ENCODE results near the gene MYL4. TPM values are rescaled to one million over a fixed set of nuclear protein-coding genes. Genes with fewer than 3 reads are reported as not detected.

Gene MYL4
- total and polyA plus RNA-seq, 2 of the 8 experiments (the other 6 are each of a cell fraction or from before 2014, with no cell fraction given) = 0.12 TPM; not detected in 1

DNA sequence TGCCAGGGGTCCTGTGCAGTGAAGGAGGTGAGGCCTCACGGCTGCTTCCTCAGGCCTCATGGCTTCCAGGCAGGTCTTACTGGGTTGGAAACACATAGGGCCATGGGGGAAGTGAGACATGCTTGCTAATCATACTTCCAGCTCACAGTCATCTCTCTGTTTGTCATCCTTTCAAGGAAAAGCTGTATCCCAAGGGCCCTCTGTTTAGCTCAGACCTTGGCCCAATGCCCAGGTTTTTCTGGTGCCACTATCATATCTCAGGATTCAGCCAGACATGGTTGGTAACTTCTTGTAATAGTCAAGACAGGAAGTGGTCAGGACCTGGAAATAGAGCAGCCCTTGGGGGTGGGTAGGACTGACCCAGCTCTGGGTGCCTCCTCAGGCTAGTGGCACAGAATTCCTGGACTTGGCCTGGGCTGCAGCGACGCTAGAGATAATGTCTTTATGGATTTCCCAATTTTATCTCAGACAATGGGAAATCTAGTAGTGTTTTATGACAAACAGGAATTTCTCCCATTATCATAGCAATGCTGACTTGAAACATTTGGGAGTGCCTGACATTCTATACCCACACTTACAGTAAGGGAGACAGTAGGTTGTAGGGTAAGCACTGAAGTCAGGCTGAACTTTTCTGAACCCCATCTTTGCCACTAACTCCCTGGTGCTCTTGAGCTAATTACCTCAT is 31.0 kb downstream of the MYL4 start (continued):
- TF ChIP-seq, protein P1, sequence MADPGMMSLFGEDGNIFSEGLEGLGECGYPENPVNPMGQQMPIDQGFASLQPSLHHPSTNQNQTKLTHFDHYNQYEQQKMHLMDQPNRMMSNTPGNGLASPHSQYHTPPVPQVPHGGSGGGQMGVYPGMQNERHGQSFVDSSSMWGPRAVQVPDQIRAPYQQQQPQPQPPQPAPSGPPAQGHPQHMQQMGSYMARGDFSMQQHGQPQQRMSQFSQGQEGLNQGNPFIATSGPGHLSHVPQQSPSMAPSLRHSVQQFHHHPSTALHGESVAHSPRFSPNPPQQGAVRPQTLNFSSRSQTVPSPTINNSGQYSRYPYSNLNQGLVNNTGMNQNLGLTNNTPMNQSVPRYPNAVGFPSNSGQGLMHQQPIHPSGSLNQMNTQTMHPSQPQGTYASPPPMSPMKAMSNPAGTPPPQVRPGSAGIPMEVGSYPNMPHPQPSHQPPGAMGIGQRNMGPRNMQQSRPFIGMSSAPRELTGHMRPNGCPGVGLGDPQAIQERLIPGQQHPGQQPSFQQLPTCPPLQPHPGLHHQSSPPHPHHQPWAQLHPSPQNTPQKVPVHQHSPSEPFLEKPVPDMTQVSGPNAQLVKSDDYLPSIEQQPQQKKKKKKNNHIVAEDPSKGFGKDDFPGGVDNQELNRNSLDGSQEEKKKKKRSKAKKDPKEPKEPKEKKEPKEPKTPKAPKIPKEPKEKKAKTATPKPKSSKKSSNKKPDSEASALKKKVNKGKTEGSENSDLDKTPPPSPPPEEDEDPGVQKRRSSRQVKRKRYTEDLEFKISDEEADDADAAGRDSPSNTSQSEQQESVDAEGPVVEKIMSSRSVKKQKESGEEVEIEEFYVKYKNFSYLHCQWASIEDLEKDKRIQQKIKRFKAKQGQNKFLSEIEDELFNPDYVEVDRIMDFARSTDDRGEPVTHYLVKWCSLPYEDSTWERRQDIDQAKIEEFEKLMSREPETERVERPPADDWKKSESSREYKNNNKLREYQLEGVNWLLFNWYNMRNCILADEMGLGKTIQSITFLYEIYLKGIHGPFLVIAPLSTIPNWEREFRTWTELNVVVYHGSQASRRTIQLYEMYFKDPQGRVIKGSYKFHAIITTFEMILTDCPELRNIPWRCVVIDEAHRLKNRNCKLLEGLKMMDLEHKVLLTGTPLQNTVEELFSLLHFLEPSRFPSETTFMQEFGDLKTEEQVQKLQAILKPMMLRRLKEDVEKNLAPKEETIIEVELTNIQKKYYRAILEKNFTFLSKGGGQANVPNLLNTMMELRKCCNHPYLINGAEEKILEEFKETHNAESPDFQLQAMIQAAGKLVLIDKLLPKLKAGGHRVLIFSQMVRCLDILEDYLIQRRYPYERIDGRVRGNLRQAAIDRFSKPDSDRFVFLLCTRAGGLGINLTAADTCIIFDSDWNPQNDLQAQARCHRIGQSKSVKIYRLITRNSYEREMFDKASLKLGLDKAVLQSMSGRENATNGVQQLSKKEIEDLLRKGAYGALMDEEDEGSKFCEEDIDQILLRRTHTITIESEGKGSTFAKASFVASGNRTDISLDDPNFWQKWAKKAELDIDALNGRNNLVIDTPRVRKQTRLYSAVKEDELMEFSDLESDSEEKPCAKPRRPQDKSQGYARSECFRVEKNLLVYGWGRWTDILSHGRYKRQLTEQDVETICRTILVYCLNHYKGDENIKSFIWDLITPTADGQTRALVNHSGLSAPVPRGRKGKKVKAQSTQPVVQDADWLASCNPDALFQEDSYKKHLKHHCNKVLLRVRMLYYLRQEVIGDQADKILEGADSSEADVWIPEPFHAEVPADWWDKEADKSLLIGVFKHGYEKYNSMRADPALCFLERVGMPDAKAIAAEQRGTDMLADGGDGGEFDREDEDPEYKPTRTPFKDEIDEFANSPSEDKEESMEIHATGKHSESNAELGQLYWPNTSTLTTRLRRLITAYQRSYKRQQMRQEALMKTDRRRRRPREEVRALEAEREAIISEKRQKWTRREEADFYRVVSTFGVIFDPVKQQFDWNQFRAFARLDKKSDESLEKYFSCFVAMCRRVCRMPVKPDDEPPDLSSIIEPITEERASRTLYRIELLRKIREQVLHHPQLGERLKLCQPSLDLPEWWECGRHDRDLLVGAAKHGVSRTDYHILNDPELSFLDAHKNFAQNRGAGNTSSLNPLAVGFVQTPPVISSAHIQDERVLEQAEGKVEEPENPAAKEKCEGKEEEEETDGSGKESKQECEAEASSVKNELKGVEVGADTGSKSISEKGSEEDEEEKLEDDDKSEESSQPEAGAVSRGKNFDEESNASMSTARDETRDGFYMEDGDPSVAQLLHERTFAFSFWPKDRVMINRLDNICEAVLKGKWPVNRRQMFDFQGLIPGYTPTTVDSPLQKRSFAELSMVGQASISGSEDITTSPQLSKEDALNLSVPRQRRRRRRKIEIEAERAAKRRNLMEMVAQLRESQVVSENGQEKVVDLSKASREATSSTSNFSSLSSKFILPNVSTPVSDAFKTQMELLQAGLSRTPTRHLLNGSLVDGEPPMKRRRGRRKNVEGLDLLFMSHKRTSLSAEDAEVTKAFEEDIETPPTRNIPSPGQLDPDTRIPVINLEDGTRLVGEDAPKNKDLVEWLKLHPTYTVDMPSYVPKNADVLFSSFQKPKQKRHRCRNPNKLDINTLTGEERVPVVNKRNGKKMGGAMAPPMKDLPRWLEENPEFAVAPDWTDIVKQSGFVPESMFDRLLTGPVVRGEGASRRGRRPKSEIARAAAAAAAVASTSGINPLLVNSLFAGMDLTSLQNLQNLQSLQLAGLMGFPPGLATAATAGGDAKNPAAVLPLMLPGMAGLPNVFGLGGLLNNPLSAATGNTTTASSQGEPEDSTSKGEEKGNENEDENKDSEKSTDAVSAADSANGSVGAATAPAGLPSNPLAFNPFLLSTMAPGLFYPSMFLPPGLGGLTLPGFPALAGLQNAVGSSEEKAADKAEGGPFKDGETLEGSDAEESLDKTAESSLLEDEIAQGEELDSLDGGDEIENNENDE (IDR thresholded peaks at IDR 0.05; ENCODE audit: insufficient replicate concordance, low read length) = no peak
- TF ChIP-seq CREB1 (IDR thresholded peaks at IDR 0.05) = no peak
